Posterior vena cava (tissue), 2 donors: ENCODE results near the gene RAB3GAP2. TPM values are rescaled to one million over a fixed set of nuclear protein-coding genes. Genes with fewer than 3 reads are reported as not detected.
"Not testable (repeated sequence)": the region's sequence is repeated elsewhere in the genome, so short reads cannot be mapped to it uniquely, and the experiment has no call there.

Experiments used
- DNase-seq: peaks from one replicate; pipeline ENCODE4 v3.0.0-alpha.2; 2020; ENCODE audit warnings: low spot score
- intact Hi-C, 2 donors: fragments of 100-400 bp; cut with DNase I; formaldehyde crosslinking; loops; one replicate each; pipeline versions ENCODE4 v1.14.1 to v1.14.2; 2022 to 2023
- total RNA-seq, 2 donors: library from RNA; stranded (reverse); fragmentation: NEBNext Ultra II Directional; extraction: Animal tissue kit (Norgen Biotek cat#: 25700); gene quantifications; one replicate each; pipeline ENCODE4 v1.2.1, GENCODE V29; 2021
- donor health status: DM: yes; HTN: yes; CAD: no.
- donor health status: DM: yes; HTN: yes; CAD: no.

Gene RAB3GAP2
- total RNA-seq, 2 donors from 2014 or later: 31.1 to 37.9 TPM

- intact Hi-C loops: no loop called here
Observed at GRCh38 chr1:220249522-220249921, 22.7 kb downstream of the RAB3GAP2 start.

GRCh38 chr1:220248715-220249265 is 23.5 kb downstream of the RAB3GAP2 start:
- intact Hi-C loops, DNase-seq: not testable (repeated sequence)

More at GRCh38 chr1:220249522-220249921, 22.7 kb downstream of the RAB3GAP2 start:
- DNase-seq: no peak

GRCh38 chr1:220245900-220246299 is 26.4 kb downstream of the RAB3GAP2 start:
- DNase-seq, intact Hi-C loops: not testable (repeated sequence)

GRCh38 chr1:220243947-220244346 is 28.3 kb downstream of the RAB3GAP2 start:
- DNase-seq: no peak
- intact Hi-C loops: no loop called here

GRCh38 chr1:220241072-220241663 is 31.1 kb downstream of the RAB3GAP2 start:
- intact Hi-C loops: no loop called here
- no peak for DNase-seq

GRCh38 chr1:220239966-220240365 is 32.3 kb downstream of the RAB3GAP2 start:
- intact Hi-C loops: no loop called here
- DNase-seq: no peak

- DNase-seq: no peak
- intact Hi-C loops: no loop called here
Observed at GRCh38 chr1:220239213-220239612, 33.0 kb downstream of the RAB3GAP2 start.

- intact Hi-C loops, DNase-seq: not testable (repeated sequence)
Observed at GRCh38 chr1:220236278-220236677, 36.0 kb downstream of the RAB3GAP2 start.

GRCh38 chr1:220235462-220235861 is 36.8 kb downstream of the RAB3GAP2 start:
- intact Hi-C loops: no loop called here
- no peak for DNase-seq

GRCh38 chr1:220233927-220234326 is 38.3 kb downstream of the RAB3GAP2 start:
- DNase-seq: no peak
- intact Hi-C loops: no loop called here

- intact Hi-C loops: no loop called here
- DNase-seq: no peak
Observed at GRCh38 chr1:220229771-220230170, 42.5 kb downstream of the RAB3GAP2 start.

GRCh38 chr1:220227393-220227792 is 44.9 kb downstream of the RAB3GAP2 start:
- intact Hi-C loops: no loop called here
- DNase-seq: no peak

- DNase-seq: no peak
- intact Hi-C loops: no loop called here
Observed at GRCh38 chr1:220226752-220227151, 45.5 kb downstream of the RAB3GAP2 start.

- no peak for DNase-seq
- intact Hi-C loops: no loop called here
Observed at GRCh38 chr1:220225957-220226356, 46.3 kb downstream of the RAB3GAP2 start.

GRCh38 chr1:220224611-220225124 is 47.6 kb downstream of the RAB3GAP2 start:
- intact Hi-C loops: no loop called here
- DNase-seq: no peak

- intact Hi-C loops: no loop called here
- DNase-seq: no peak
Observed at GRCh38 chr1:220224033-220224432, 48.2 kb downstream of the RAB3GAP2 start.

- DNase-seq: no peak
- intact Hi-C loops: no loop called here
Observed at GRCh38 chr1:220222939-220223338, 49.3 kb downstream of the RAB3GAP2 start.

GRCh38 chr1:220221670-220222069 is 50.6 kb downstream of the RAB3GAP2 start:
- intact Hi-C loops: no loop called here
- DNase-seq: no peak

- intact Hi-C loops: no loop called here
- no peak for DNase-seq
Observed at GRCh38 chr1:220221269-220221668, 51.0 kb downstream of the RAB3GAP2 start.

GRCh38 chr1:220220699-220221040 is 51.6 kb downstream of the RAB3GAP2 start:
- intact Hi-C loops, DNase-seq: not testable (repeated sequence)
